ENCODE results near the gene DCC. TPM values are rescaled to one million over a fixed set of nuclear protein-coding genes. Genes with fewer than 3 reads are reported as not detected.

DCC gene
- total RNA-seq, 1 donor from 2014 or later, result 0.24 TPM

GRCh38 chr18:52395146-52395852, 55.3 kb downstream of the DCC start:
- Mint-ChIP-seq H3K4me3 (ENCODE audit: unreplicated experiment) (no peak overlapping the region), H3K9me3 (ENCODE audit: unreplicated experiment) (no peaks in the 10 kb centered on the region), H3K36me3 (ENCODE audit: unreplicated experiment) (no peaks in the 10 kb centered on the region), H3K27ac (ENCODE audit: unreplicated experiment) (no peak overlapping the region), H3K4me1 (ENCODE audit: unreplicated experiment) (no peaks in the 10 kb centered on the region), H3K27me3 (ENCODE audit: unreplicated experiment) (no peaks in the 10 kb centered on the region)
- no peak for DNase-seq (ENCODE audit: extremely low spot score, unreplicated experiment)
- TF ChIP-seq CTCF (IDR thresholded peaks at IDR 0.05), result no peak

GRCh38 chr18:52401236-52401635, 61.2 kb downstream of the DCC start:
- Mint-ChIP-seq H3K36me3 (ENCODE audit: unreplicated experiment) (no peaks in the 10 kb centered on the region), H3K9me3 (ENCODE audit: unreplicated experiment) (peaks cover 7% of the 10 kb centered on the region), H3K4me1 (ENCODE audit: unreplicated experiment) (no peaks in the 10 kb centered on the region), H3K27ac (ENCODE audit: unreplicated experiment) (no peak overlapping the region), H3K27me3 (ENCODE audit: unreplicated experiment) (no peaks in the 10 kb centered on the region), H3K4me3 (ENCODE audit: unreplicated experiment) (no peak overlapping the region)
- no peak for TF ChIP-seq CTCF (IDR thresholded peaks at IDR 0.05)
- DNase-seq (ENCODE audit: extremely low spot score, unreplicated experiment), result no peak

GRCh38 chr18:52402814-52403213, 62.8 kb downstream of the DCC start:
- no peaks in the 10 kb centered on the region for H3K36me3 Mint-ChIP-seq (ENCODE audit: unreplicated experiment)
- DNase-seq (ENCODE audit: extremely low spot score, unreplicated experiment), result no peak
- no peak overlapping the region for H3K4me3 Mint-ChIP-seq (ENCODE audit: unreplicated experiment)
- no peaks in the 10 kb centered on the region for H3K27me3 Mint-ChIP-seq (ENCODE audit: unreplicated experiment)
- peaks cover 7% of the 10 kb centered on the region for H3K9me3 Mint-ChIP-seq (ENCODE audit: unreplicated experiment)
- H3K27ac Mint-ChIP-seq (ENCODE audit: unreplicated experiment), result no peak overlapping the region
- H3K4me1 Mint-ChIP-seq (ENCODE audit: unreplicated experiment), result no peaks in the 10 kb centered on the region
- no peak for TF ChIP-seq CTCF (IDR thresholded peaks at IDR 0.05)

- no peak for TF ChIP-seq CTCF (IDR thresholded peaks at IDR 0.05)
- no peak overlapping the region for H3K4me3 Mint-ChIP-seq (ENCODE audit: unreplicated experiment)
- DNase-seq (ENCODE audit: extremely low spot score, unreplicated experiment), result no peak
- H3K27ac Mint-ChIP-seq (ENCODE audit: unreplicated experiment), result no peak overlapping the region
- H3K4me1 Mint-ChIP-seq (ENCODE audit: unreplicated experiment), result no peaks in the 10 kb centered on the region
- H3K9me3 Mint-ChIP-seq (ENCODE audit: unreplicated experiment), result peaks cover 7% of the 10 kb centered on the region
- no peaks in the 10 kb centered on the region for H3K36me3 Mint-ChIP-seq (ENCODE audit: unreplicated experiment)
- no peaks in the 10 kb centered on the region for H3K27me3 Mint-ChIP-seq (ENCODE audit: unreplicated experiment)
These were observed 63.5 kb downstream of the DCC start for GRCh38 chr18:52403291-52404021.

- Mint-ChIP-seq H3K27ac (ENCODE audit: unreplicated experiment) (no peak overlapping the region), H3K9me3 (ENCODE audit: unreplicated experiment) (peaks cover 1% of the 10 kb centered on the region), H3K4me3 (ENCODE audit: unreplicated experiment) (no peak overlapping the region), H3K4me1 (ENCODE audit: unreplicated experiment) (no peaks in the 10 kb centered on the region), H3K27me3 (ENCODE audit: unreplicated experiment) (no peaks in the 10 kb centered on the region), H3K36me3 (ENCODE audit: unreplicated experiment) (no peaks in the 10 kb centered on the region)
- TF ChIP-seq CTCF (IDR thresholded peaks at IDR 0.05), result no peak
- DNase-seq (ENCODE audit: extremely low spot score, unreplicated experiment), result no peak
These were observed 68.9 kb downstream of the DCC start for GRCh38 chr18:52408800-52409302.
